ENCODE measurements around the gene CREG2.

CREG2 gene

GRCh38 chr2:101408925-101409324, 21.6 kb upstream of the CREG2 start:
- no peak for DNase-seq

GRCh38 chr2:101405351-101405899, 18.1 kb upstream of the CREG2 start:
- no peak for DNase-seq

- DNase-seq, result no peak
Observed at GRCh38 chr2:101403745-101404144, 16.4 kb upstream of the CREG2 start.

- no peak for DNase-seq
Observed at GRCh38 chr2:101402630-101403029, 15.3 kb upstream of the CREG2 start.

- no peak for DNase-seq
Observed at GRCh38 chr2:101401906-101402305, 14.6 kb upstream of the CREG2 start.

GRCh38 chr2:101401326-101401665, 14.0 kb upstream of the CREG2 start:
- DNase-seq, result no peak

GRCh38 chr2:101400506-101401325, 13.4 kb upstream of the CREG2 start:
- no peak for DNase-seq

- DNase-seq, result no peak
Observed at GRCh38 chr2:101400048-101400447, 12.7 kb upstream of the CREG2 start.

GRCh38 chr2:101399021-101399799, 11.9 kb upstream of the CREG2 start:
- peak; percentile 10 for DNase-seq

- DNase-seq, result no peak
Observed at GRCh38 chr2:101398116-101398821, 11.0 kb upstream of the CREG2 start.

- no peak for DNase-seq
Observed at GRCh38 chr2:101396316-101396717, 9.0 kb upstream of the CREG2 start.

GRCh38 chr2:101395545-101396315, 8.4 kb upstream of the CREG2 start:
- DNase-seq, result no peak

- DNase-seq, result no peak
Observed at GRCh38 chr2:101388232-101388631, 929 bp upstream of the CREG2 start.

- peak; percentile 4 for DNase-seq
Observed at GRCh38 chr2:101386599-101387150, 628 bp downstream of the CREG2 start.

- DNase-seq, result no peak
Observed at GRCh38 chr2:101383016-101383541, 4.2 kb downstream of the CREG2 start.

GRCh38 chr2:101382442-101382841, 4.9 kb downstream of the CREG2 start:
- DNase-seq, result no peak

GRCh38 chr2:101380376-101380775, 6.9 kb downstream of the CREG2 start:
- no peak for DNase-seq

GRCh38 chr2:101379091-101379490, 8.2 kb downstream of the CREG2 start:
- DNase-seq, result no peak

- no peak for DNase-seq
Observed at GRCh38 chr2:101375653-101376052, 11.7 kb downstream of the CREG2 start.

GRCh38 chr2:101374821-101375561, 12.3 kb downstream of the CREG2 start:
- no peak for DNase-seq

- DNase-seq, result no peak
Observed at GRCh38 chr2:101372792-101373191, 14.5 kb downstream of the CREG2 start.
